Astrocyte (in vitro differentiated cells and primary cell): ENCODE results near the gene OLFM2. TPM values are rescaled to one million over a fixed set of nuclear protein-coding genes. Genes with fewer than 3 reads are reported as not detected.
"Not testable (repeated sequence)": the region's sequence is repeated elsewhere in the genome, so short reads cannot be mapped to it uniquely, and the experiment has no call there.

Experiments used
- DNase-seq: peaks from one replicate; pipeline ENCODE4 v3.0.0-alpha.2; 2010; ENCODE audit warnings: low read depth
- FAIRE-seq: peaks from 2 replicates; lab custom pipeline; 2011; peaks lifted over from hg19 to GRCh38; lab: Jason Lieb, UNC
- H2AFZ ChIP-seq: 2 replicates; pipeline ENCODE4 v1.6.0; 2012; ENCODE audit warnings: low read depth, low read length, inconsistent platforms
- H3K27ac ChIP-seq: 2 replicates; pipeline ENCODE4 v1.5.1; 2011; ENCODE audit warnings: low read depth, low read length, inconsistent platforms
- H3K27me3 ChIP-seq: 2 replicates; pipeline ENCODE4 v1.6.0; 2011; ENCODE audit warnings: low read length, inconsistent platforms; ENCODE audit not compliant: insufficient read depth
- H3K36me3 ChIP-seq: 2 replicates; pipeline ENCODE4 v1.5.1; 2011; ENCODE audit warnings: low read length, inconsistent platforms; ENCODE audit not compliant: insufficient read depth
- H3K4me1 ChIP-seq: 2 replicates; pipeline ENCODE4 v1.5.1; 2011; ENCODE audit warnings: low read length, inconsistent platforms; ENCODE audit not compliant: insufficient read depth
- H3K4me2 ChIP-seq: 2 replicates; pipeline ENCODE4 v1.6.0; 2012; ENCODE audit warnings: low read length, inconsistent platforms
- H3K4me3 ChIP-seq: 2 replicates; pipeline ENCODE4 v1.5.1; 2011; ENCODE audit warnings: low read depth, mild to moderate bottlenecking, low read length, inconsistent platforms; ENCODE audit not compliant: insufficient read depth
- H3K79me2 ChIP-seq: 2 replicates; pipeline ENCODE4 v1.6.0; 2012; ENCODE audit warnings: mild to moderate bottlenecking, low read length, inconsistent platforms; ENCODE audit not compliant: insufficient read depth
- H3K9ac ChIP-seq: 2 replicates; pipeline ENCODE4 v1.6.0; 2012; ENCODE audit warnings: mild to moderate bottlenecking, low read length, inconsistent platforms
- H3K9me3 ChIP-seq: 2 replicates; pipeline ENCODE4 v1.5.1; 2012; ENCODE audit warnings: low read depth, mild to moderate bottlenecking, low read length, inconsistent platforms; ENCODE audit not compliant: insufficient read depth
- H4K20me1 ChIP-seq: 2 replicates; pipeline ENCODE4 v1.6.0; 2012; ENCODE audit warnings: low read length, inconsistent platforms; ENCODE audit not compliant: insufficient read depth
- H3K27ac Mint-ChIP-seq: one replicate; pipeline ENCODE4 v1.8.0; 2021; ENCODE audit warnings: mild to moderate bottlenecking, mixed read lengths; ENCODE audit not compliant: unreplicated experiment
- H3K27me3 Mint-ChIP-seq: one replicate; pipeline ENCODE4 v1.8.0; 2021; ENCODE audit warnings: low read depth, mixed read lengths; ENCODE audit not compliant: unreplicated experiment
- H3K36me3 Mint-ChIP-seq: one replicate; pipeline ENCODE4 v1.8.0; 2021; ENCODE audit warnings: low read depth, mixed read lengths; ENCODE audit not compliant: unreplicated experiment
- H3K4me1 Mint-ChIP-seq: one replicate; pipeline ENCODE4 v1.8.0; 2021; ENCODE audit warnings: low read depth, mixed read lengths; ENCODE audit not compliant: unreplicated experiment
- H3K4me3 Mint-ChIP-seq: one replicate; pipeline ENCODE4 v1.8.0; 2021; ENCODE audit warnings: mild to moderate bottlenecking, moderate library complexity, mixed read lengths; ENCODE audit not compliant: unreplicated experiment
- H3K9me3 Mint-ChIP-seq: one replicate; pipeline ENCODE4 v1.8.0; 2021; ENCODE audit warnings: mild to moderate bottlenecking, mixed read lengths; ENCODE audit not compliant: unreplicated experiment
- CTCF ChIP-seq: IDR thresholded peaks from 2 replicates; pipeline ENCODE4 v1.5.1; 2011; ENCODE audit warnings: low read depth, mild to moderate bottlenecking, inconsistent platforms, low read length, moderate library complexity; ENCODE audit not compliant: insufficient read depth
- EZH2 ChIP-seq: IDR thresholded peaks from 2 replicates; pipeline ENCODE4 v1.6.1; 2012; ENCODE audit warnings: mild to moderate bottlenecking, low read length, inconsistent platforms; ENCODE audit not compliant: insufficient read depth
- total RNA-seq: library from RNA; stranded (reverse); gene quantifications from 2 replicates; pipeline ENCODE4 v1.2.1, GENCODE V29; 2021

Gene OLFM2
- total RNA-seq, 1 donor from 2014 or later = 71.3 TPM

- no peaks in the 10 kb centered on the region for H3K27me3 ChIP-seq
- no peaks in the 10 kb centered on the region for H3K4me1 ChIP-seq
- DNase-seq (no peak), FAIRE-seq (no peak)
- Mint-ChIP-seq H3K27me3 (no peaks in the 10 kb centered on the region), H3K27ac (no peak overlapping the region), H3K4me3 (no peak overlapping the region), H3K4me1 (no peaks in the 10 kb centered on the region), H3K36me3 (peaks cover 2% of the 10 kb centered on the region), H3K9me3 (peaks cover 2% of the 10 kb centered on the region)
- no peak overlapping the region for H3K4me2 ChIP-seq
- H2AFZ ChIP-seq = no peak overlapping the region
- H3K9me3 ChIP-seq = no peaks in the 10 kb centered on the region
- no peaks in the 10 kb centered on the region for H3K36me3 ChIP-seq
- no peak for TF ChIP-seq CTCF
- no peak overlapping the region for H3K9ac ChIP-seq
- no peak overlapping the region for H3K27ac ChIP-seq
- H3K79me2 ChIP-seq = no peaks in the 10 kb centered on the region
- H4K20me1 ChIP-seq = no peaks in the 10 kb centered on the region
- no peak overlapping the region for H3K4me3 ChIP-seq
These were observed 12.9 kb downstream of the OLFM2 start for GRCh38 chr19:9923440-9923839.

- H2AFZ ChIP-seq, H3K4me3 Mint-ChIP-seq, H3K4me3 ChIP-seq, H3K36me3 Mint-ChIP-seq, H3K9me3 ChIP-seq, H3K9ac ChIP-seq, H4K20me1 ChIP-seq, H3K4me2 ChIP-seq, H3K4me1 Mint-ChIP-seq, H3K27ac Mint-ChIP-seq, H3K4me1 ChIP-seq, H3K27me3 Mint-ChIP-seq, H3K27ac ChIP-seq, DNase-seq, H3K27me3 ChIP-seq, H3K9me3 Mint-ChIP-seq, H3K79me2 ChIP-seq, H3K36me3 ChIP-seq, FAIRE-seq: not testable (repeated sequence)
These were observed 13.4 kb downstream of the OLFM2 start for GRCh38 chr19:9922782-9923379.

GRCh38 chr19:9917321-9917720 lies 19.0 kb downstream of the OLFM2 start:
- TF ChIP-seq CTCF (no peak), EZH2 (no peak)
- H3K79me2 ChIP-seq = no peaks in the 10 kb centered on the region
- no peaks in the 10 kb centered on the region for H3K27me3 Mint-ChIP-seq
- no peaks in the 10 kb centered on the region for H3K36me3 ChIP-seq
- H3K9me3 Mint-ChIP-seq = no peaks in the 10 kb centered on the region
- H3K27me3 ChIP-seq = peaks cover 9% of the 10 kb centered on the region
- no peaks in the 10 kb centered on the region for H4K20me1 ChIP-seq
- H3K4me1 ChIP-seq = peaks cover 11% of the 10 kb centered on the region
- H3K4me3 ChIP-seq = no peak overlapping the region
- FAIRE-seq = peak; percentile 49
- no peaks in the 10 kb centered on the region for H3K36me3 Mint-ChIP-seq
- H3K4me1 Mint-ChIP-seq = peaks cover 6% of the 10 kb centered on the region
- no peak overlapping the region for H3K9ac ChIP-seq
- no peak overlapping the region for H3K27ac ChIP-seq
- peak overlapping the region; percentile 12 for H3K27ac Mint-ChIP-seq
- no peaks in the 10 kb centered on the region for H3K9me3 ChIP-seq
- peak overlapping the region; percentile 71 for H2AFZ ChIP-seq
- peak overlapping the region; percentile 31 for H3K4me2 ChIP-seq
- DNase-seq = no peak
- peak overlapping the region; percentile 9 for H3K4me3 Mint-ChIP-seq
